Mesendoderm (in vitro differentiated cells): Measurements from ENCODE around the gene NXPH4.

Experiments used
- small RNA-seq: library from polyadenylated mRNA; stranded (forward); fragments of <200 nt; extraction: miRNeasy Mini kit (QIAGEN cat#:217004); gene quantifications from one replicate; pipeline ENCODE3, GENCODE V24; 2013; ENCODE audit not compliant: insufficient read depth

NXPH4 gene

Small RNAs within 50 kb of the gene (small RNA-seq; reads per million reads assigned to genes)
- 6.4 reads per million, percentile 77 among the genes with 10 or more reads in this experiment for gene MIR1228
